GM20000 (cell line): ENCODE data around the gene SLAMF8.

Experiments used
- DNase-seq: peaks from one replicate; pipeline ENCODE4 v3.0.0; 2012; ENCODE audit warnings: low spot score
- TF ChIP-seq, protein P1 (sequence below): IDR thresholded peaks from 2 replicates; pipeline ENCODE4 v1.5.1; 2012; ENCODE audit warnings: mild to moderate bottlenecking, control low read depth; ENCODE audit errors: extremely low read depth, missing control alignments

The SLAMF8 gene

DNA sequence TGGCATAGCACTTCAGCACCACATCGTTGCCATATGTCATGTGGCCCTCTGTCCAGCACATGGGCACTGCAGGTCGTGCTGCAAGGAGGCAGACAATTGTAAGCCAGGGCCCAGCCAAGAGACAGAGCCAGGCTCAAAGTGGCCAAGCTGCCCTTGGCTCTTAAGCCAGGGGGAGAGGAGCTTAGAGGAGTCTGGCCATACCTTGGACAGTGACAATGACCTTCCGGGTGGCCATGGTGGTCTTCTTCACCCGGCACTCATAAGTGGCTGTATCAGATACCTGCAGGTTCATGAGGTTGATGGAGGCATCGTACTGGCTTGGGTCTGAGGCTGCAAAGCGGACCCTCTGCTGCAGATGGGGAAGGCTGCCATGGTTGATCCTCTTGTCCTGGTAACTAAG lies 31.2 kb downstream of the SLAMF8 start:
- no peak for DNase-seq
- TF ChIP-seq, protein P1, sequence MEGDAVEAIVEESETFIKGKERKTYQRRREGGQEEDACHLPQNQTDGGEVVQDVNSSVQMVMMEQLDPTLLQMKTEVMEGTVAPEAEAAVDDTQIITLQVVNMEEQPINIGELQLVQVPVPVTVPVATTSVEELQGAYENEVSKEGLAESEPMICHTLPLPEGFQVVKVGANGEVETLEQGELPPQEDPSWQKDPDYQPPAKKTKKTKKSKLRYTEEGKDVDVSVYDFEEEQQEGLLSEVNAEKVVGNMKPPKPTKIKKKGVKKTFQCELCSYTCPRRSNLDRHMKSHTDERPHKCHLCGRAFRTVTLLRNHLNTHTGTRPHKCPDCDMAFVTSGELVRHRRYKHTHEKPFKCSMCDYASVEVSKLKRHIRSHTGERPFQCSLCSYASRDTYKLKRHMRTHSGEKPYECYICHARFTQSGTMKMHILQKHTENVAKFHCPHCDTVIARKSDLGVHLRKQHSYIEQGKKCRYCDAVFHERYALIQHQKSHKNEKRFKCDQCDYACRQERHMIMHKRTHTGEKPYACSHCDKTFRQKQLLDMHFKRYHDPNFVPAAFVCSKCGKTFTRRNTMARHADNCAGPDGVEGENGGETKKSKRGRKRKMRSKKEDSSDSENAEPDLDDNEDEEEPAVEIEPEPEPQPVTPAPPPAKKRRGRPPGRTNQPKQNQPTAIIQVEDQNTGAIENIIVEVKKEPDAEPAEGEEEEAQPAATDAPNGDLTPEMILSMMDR: no peak

- TF ChIP-seq, protein P1: no peak
- no peak for DNase-seq
Observed at GRCh38 chr1:159859767-159860322, 33.2 kb downstream of the SLAMF8 start.

DNA sequence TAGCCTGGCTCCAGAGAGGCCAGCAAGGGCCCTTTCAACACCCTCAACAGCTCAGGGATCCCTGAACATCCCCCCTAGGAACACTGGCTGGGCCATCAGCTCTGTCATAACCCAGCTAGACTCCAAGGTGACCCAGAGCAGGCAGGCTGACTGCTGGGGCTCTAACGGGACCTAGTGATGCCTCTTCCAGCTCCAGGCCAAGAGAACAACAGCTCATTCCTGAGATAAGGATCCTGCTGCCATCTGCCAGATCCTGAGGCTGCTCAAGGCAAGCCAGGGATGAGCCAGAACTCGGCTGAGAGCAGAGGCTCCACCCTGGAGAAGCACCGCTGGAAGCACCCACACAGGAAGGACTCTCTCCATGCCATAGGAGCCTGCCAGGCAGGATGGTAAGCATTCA lies 33.8 kb downstream of the SLAMF8 start:
- TF ChIP-seq, protein P1: no peak
- no peak for DNase-seq

GRCh38 chr1:159861218-159861617 lies 34.5 kb downstream of the SLAMF8 start:
- TF ChIP-seq, protein P1: no peak
- DNase-seq: no peak

- TF ChIP-seq, protein P1: no peak
Observed at GRCh38 chr1:159862031-159862430, 35.4 kb downstream of the SLAMF8 start.

DNA sequence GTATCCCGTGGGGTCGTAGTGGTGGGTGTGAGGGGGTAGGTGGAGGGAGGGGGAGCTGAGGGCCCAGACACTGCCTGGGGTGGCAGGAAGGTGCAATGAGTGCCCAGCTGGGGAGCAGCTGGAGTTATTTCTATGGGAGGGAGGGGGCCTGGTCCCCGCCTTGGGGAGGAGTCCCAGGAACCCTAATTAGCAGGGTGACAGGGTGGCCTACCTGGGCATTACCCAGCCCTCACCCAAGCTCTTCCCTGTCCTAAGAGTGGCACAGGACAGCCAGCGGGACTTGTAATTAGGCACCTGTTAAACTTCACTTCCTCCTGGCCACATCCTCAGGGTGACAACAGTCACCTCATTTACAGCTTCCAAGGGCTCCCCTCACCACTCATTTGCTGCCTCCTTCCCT lies 35.9 kb downstream of the SLAMF8 start, which contains the start of gene VSIG8:
Gene VSIG8, minus strand, starts transcription at position 101 of the 400 bp plus-strand sequence. CDS start 136 bp downstream, outside the sequence.
- TF ChIP-seq, protein P1: no peak
- no peak for DNase-seq

More at GRCh38 chr1:159862031-159862430, 35.4 kb downstream of the SLAMF8 start:
- no peak for DNase-seq

DNA sequence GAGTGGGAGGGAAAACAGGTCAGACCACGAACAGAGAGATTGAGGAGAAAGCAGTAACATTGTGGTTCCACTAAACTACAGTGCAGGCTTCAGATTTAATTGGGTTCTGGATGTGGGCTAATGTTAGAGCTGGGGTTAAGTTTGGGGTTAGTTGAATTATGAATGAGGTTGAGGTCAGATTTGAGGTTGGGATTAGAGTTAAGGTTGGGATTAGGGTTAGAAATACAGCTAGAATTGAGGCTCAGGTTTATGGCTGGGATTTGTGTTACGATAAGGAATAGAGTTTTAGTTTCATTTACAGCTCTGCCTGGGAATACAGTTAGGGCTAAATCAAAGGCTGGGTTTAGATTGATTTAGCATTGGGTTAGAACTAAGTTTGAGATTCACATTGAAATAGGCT lies 37.6 kb downstream of the SLAMF8 start:
- DNase-seq: no peak
- TF ChIP-seq, protein P1: no peak
